ENCODE data around the gene MMP25.
A peak's percentile ranks its signal among the peaks of the same experiment; 100 is the strongest.

MMP25 gene

DNA sequence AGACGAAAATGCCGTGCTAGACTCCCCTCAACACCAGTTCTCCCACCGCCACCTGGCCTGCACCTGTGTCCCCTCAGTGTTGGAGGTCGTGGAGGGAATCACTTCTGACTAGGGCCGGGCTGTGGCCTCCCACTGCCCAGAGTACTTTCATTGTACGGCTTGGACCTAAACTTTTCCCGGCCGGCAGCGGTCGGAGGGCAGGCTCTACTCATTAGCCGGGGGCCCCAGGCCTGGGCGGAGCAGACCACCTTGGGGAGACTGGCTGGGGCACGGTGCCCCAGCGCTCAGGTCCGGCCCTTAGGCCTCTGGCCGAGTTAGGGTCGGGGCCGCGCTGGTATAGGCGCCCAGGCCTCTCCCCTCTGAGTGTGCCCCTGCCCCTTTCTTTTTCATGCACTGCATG, 29.0 kb upstream of the MMP25 start:
- DNase-seq: no peak

DNA sequence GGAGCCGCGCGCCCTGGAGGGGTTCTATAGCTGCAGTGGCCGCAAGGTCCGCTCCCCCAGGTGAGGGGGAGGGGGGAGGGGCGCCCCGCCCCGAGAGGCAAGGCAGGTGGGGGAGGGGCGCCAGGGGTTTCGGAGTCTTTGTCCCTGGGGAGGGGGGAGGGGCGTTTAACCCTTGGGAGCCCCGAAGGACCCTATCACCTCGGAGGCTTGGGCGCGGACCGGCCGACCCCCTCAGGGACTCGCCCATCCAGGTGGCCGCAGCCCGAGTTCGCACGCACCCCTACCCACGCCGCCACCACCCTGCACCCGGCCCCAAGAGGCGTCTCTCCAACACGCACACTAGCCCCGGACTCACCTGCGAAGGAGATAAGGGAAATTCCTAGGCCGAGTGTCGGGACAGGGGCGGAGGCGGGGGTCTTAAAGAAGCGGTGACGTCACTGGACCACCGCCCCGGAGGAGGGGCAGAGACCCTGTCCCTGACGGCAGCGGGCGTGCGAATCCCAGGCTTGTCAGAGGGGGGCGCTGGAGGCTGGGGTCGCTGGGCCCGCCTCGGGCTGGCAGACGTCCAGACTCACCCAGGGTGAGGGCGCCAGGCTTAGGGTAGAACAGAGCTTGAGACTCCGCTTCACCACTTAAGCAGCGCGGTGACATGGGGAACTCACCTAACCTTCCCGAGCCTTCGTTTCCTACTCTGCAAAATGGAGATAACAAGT, 28.4 kb upstream of the MMP25 start, which contains the start of gene CLDN6:
CLDN6 (minus strand) TSS at position 390 of the 713 bp plus-strand sequence. CDS start 2,162 bp downstream, outside the sequence.
- no peak for DNase-seq

DNA sequence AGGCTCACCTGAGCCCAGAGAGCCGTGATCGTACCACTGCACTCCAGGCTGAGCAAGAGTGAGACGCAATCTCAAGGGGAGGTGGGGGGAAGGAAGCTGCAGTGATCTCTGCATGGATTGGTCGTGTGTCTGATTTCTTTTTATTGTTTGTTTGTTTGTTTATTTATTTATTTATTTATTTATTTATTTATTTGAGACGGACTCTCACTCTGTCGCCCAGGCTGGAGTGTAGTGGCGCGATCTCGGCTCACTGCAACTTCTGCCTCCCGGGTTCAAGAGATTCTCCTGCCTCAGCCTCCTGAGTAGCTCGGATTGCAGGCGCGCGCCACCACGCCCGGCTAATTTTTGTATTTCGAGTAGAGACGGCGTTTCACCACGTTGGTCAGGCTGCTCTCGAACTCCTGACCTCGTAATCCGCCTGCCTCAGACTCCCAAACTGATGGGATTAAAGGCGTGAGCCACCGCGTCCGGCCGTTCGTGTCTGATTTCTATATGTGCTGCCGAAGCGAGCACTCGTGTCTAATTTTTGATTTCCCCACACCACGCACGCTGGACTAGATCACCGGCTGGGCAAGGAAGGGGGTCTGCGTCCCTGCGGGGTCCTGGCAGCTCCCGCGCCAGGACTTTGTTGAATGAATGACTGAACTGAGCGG, 26.6 kb upstream of the MMP25 start:
- no peak for DNase-seq

DNA sequence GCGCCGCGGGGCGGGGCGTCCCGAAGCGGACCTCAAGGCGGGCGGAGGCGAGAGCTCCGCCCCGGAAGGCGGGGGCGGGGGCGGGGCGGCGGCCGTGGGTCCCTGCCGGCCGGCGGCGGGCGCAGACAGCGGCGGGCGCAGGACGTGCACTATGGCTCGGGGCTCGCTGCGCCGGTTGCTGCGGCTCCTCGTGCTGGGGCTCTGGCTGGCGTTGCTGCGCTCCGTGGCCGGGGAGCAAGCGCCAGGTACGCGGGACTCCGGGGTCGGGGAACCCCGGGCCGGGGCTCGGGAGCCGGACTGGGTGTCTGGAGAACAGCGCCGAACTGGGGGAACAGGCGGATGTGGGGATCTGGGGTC, 26.1 kb upstream of the MMP25 start, which contains the start of gene TNFRSF12A:
TNFRSF12A (plus strand) TSS at position 122 of the 357 bp plus-strand sequence; CDS start at position 152, 30 bp downstream.
- no peak for DNase-seq

DNA sequence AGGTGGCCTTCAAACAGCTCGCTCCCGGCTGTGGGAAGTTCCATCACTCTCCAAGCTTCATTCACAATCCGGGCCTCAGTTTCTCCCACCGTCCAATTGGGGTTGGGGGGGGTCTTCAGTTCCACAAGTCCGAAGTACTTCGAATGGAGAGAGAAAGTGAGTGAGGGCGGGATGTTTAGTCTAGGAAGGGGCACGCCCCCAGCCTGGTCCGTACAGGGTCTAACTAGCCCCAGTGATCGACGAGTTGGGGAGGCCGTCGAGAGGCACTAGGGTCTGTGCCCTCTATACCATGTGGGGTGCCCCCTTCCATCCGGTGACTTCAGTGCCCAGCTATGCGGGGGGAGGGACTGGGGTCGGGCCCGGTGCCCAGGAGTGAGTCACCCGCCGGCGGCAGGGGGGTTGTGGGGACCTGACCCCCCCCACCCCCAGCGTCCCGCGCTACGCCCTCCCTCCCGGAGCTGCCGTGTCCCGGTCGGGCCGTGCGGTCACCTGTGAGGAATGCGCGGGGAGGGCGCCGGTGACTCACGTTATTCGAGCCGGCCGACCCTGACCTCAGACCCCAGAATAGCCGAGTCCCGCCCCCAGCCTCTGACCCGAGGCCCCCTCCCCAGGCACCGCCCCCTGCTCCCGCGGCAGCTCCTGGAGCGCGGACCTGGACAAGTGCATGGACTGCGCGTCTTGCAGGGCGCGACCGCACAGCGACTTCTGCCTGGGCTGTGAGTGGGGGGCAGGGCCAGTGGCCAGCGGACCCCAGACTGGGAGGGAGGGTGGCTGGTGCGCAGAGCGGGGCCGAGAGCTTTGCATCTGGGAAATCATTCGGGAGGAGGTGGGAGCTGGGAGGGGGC, 25.5 kb upstream of the MMP25 start:
- DNase-seq: no peak

DNA sequence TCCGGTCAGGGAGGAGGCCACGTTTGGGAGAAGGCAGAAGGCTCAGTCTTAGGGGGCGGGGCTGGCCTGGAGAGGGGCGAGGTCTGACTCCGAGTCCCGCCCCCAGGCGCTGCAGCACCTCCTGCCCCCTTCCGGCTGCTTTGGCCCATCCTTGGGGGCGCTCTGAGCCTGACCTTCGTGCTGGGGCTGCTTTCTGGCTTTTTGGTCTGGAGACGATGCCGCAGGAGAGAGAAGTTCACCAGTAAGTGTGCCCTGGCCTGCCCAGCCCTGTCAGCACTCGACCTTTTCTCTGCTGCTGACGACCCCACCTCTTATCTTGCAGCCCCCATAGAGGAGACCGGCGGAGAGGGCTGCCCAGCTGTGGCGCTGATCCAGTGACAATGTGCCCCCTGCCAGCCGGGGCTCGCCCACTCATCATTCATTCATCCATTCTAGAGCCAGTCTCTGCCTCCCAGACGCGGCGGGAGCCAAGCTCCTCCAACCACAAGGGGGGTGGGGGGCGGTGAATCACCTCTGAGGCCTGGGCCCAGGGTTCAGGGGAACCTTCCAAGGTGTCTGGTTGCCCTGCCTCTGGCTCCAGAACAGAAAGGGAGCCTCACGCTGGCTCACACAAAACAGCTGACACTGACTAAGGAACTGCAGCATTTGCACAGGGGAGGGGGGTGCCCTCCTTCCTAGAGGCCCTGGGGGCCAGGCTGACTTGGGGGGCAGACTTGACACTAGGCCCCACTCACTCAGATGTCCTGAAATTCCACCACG, 24.7 kb upstream of the MMP25 start:
- peak; percentile 14 for DNase-seq

DNA sequence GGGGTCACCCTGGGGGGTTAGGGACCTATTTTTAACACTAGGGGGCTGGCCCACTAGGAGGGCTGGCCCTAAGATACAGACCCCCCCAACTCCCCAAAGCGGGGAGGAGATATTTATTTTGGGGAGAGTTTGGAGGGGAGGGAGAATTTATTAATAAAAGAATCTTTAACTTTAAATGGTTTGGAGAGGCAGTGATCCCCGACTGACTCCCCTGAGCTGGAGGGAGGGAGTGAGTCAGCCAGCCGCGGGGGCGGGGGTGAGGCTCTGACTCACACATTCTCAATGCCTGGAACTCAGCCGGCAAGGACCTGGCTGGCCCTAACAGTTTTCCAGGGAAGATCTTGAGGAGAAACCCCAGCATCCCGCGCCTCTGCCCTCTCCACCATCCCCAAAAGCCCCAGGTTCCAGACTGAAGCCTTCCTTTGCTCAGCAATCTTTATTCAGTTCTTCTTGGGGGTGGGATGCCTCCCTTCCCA, 24.1 kb upstream of the MMP25 start:
- no peak for DNase-seq

DNA sequence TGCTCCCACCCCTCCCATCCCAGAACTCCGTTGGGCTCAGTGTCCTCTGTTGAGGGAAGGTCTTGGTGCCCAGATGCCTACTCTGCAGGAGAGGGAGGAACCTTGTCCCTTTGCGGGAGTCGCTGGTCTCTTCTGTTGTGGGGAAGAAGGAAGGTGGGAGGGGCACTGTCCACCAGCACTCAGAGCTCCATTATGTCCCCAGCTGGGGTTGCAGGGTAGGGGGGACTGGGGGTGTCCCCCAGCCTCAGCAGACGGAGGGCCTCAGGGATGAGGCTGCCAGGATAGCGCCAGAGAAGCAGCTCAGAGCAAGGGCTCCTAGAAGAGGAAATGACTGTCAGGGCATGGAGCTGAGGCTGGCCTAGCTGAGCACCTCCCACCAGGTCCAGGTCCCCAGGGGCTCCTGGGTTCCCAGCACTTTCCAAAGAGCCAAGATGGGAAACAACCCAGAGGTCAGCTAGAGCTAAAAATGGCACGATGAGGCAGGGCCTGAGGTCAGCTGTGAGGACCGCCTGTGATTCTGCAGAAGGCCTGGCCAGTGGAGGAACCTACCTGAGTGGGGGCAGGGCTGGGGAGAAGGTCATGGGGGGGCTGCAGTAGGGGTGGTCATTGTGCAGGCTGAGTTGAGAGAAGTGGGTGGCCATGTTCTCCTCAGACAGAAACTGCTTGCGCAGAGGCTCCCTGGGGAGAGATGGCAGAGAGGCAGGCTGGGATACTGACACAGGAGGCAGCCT, 23.5 kb upstream of the MMP25 start:
- no peak for DNase-seq

DNA sequence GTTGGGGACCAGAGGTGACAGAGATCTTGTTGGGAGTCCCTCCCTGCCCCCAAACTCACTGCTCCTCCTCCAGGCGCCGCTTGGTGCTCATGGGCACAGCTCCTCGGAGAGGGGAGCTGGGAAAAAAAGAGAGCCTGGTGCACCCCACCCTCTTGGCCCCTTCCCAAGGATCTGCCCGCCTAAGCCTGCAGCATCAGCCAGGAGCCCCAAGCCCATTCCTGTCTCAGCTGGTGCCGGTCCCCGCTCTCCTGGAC, 23.0 kb upstream of the MMP25 start:
- DNase-seq: no peak

DNA sequence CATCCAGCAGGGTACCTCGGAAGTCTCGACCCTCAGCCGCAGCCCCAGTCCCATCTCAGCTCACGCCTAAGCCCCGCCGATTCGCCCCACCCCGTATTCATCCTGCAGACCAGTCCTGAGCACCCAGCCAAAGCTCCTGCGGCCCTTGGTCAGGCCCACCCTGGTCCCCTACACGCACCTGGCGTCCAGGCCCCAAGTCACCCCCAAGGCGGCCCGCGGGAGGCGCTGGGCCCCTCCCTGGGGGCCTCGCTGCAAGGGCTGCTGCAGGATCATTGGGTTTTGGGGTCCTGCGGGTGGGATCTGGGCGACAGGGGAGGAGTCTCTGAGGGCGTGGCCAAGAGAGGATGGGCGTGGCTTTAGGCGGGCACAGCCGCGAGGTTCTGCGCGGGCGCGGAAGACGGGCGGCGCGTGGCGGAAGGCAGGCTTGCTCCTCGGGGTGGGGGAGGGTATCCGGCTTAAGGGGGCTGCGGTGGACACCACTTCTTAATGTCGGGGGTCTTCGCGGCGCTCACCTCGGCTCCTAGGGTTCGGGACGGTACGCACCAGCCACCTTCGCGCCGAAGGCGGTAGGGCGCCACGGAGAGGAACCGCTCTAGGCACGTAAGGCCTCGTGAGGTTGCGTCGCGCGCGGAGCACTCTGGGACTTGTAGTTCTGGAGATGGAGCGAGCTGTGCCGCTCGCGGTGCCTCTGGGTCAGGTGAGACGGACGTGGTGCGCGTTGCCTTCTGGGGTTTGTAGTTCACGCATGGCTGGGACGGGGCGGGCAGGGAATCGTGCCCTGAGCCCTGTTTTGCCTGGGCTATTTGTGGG, 22.5 kb upstream of the MMP25 start, which contains the start of the genes HCFC1R1 and THOC6:
HCFC1R1 (minus strand) TSS at position 274 of the 810 bp plus-strand sequence; CDS start at position 273, 1 bp downstream.
THOC6 (plus strand) TSS at position 367 of the 810 bp plus-strand sequence; CDS start at position 659, 292 bp downstream.
- peak; percentile 74 for DNase-seq

DNA sequence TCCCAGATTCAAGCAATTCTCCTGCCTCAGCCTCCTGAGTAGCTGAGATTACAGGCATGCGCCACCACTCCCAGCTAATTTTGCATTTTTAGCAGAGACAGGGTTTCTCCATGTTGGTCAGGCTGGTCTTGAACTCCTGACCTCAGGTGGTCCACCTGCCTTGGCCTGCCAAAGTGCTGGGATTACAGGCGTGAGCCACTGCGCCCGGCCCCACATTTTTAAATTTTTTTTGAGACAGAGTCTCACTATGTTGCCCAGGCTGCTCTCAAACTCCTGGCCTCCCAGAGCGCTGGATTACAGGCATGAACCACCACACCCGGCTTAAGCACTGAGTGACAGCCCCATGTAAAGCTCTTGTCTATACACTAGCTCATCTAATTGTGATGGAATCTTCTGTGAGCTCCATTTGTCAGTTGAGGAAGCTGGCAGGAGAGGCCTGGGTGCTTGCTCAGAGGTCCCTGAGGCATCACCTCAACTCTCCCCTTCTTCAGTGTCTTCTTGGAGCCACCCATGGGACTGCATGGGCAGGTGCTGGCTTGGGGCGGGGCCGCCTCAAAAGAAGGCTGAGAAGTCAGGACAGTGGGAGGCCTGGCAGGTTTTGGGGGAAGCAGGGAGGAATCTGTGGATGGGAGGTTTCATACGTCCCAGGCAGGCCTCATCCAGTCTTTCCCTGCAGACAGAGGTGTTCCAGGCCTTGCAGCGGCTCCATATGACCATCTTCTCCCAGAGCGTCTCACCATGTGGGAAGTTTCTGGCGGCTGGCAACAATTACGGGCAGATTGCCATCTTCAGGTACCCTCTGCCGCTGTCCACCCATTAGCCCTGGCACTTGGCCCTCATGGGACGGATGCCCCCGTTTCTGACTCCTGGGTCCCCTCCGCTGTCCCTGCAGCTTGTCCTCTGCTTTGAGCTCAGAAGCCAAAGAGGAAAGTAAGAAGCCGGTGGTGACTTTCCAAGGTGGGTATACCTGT, 21.0 kb upstream of the MMP25 start:
- DNase-seq: no peak

DNA sequence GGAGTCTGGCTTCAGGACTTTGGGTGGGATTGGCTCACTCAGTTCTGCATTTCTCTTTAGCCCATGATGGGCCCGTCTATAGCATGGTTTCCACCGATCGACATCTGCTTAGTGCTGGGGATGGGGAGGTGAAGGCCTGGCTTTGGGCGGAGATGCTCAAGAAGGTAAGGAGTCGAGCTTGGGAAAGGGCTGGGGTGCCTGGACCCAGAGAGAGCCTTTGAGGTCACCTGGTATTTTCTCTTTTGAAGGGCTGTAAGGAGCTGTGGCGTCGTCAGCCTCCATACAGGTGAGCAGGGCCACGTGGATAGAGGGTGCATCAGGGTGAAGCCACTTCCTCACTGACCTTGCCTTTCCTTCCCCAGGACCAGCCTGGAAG, 20.4 kb upstream of the MMP25 start:
- DNase-seq: no peak

DNA sequence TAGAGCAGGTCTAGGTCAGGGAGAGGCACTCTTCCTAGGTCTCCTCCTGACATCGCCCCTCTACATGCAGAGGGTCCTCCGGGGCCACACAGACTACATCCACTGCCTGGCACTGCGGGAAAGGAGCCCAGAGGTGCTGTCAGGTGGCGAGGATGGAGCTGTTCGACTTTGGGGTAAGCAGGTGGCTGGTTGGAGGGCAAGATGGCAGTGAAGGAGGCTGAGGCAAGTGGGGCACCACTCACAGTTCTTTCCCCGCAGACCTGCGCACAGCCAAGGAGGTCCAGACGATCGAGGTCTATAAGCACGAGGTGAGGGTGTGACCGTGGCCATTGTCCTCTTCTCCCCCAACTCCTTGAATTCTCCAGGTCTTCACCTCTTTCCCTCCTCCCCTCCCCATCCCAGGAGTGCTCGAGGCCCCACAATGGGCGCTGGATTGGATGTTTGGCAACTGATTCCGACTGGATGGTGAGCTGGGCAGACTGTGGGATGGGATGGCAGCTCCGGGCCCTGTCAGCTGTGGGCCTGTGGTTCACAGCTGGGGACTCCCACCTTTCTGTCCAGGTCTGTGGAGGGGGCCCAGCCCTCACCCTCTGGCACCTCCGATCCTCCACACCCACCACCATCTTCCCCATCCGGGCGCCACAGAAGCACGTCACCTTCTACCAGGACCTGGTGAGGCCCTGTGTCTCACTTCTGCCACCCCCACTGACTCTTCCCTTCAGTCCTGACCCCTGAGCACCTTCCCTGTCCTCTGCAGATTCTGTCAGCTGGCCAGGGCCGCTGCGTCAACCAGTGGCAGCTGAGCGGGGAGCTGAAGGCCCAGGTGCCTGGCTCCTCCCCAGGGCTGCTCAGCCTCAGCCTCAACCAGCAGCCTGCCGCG, 19.5 kb upstream of the MMP25 start:
- DNase-seq: no peak

DNA sequence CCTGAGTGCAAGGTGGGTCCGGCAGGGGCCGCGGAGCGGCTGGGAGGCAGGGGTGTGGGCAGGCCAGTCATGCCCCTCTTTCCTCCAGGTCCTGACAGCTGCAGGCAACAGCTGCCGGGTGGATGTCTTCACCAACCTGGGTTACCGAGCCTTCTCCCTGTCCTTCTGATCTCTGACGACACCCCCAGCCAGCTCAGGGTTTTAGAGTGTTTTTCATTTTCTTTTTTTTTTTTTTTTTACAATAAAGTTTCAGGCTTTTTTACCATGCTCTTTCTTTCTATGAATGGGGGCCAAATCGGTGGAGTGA, 18.9 kb upstream of the MMP25 start:
- DNase-seq: no peak

DNA sequence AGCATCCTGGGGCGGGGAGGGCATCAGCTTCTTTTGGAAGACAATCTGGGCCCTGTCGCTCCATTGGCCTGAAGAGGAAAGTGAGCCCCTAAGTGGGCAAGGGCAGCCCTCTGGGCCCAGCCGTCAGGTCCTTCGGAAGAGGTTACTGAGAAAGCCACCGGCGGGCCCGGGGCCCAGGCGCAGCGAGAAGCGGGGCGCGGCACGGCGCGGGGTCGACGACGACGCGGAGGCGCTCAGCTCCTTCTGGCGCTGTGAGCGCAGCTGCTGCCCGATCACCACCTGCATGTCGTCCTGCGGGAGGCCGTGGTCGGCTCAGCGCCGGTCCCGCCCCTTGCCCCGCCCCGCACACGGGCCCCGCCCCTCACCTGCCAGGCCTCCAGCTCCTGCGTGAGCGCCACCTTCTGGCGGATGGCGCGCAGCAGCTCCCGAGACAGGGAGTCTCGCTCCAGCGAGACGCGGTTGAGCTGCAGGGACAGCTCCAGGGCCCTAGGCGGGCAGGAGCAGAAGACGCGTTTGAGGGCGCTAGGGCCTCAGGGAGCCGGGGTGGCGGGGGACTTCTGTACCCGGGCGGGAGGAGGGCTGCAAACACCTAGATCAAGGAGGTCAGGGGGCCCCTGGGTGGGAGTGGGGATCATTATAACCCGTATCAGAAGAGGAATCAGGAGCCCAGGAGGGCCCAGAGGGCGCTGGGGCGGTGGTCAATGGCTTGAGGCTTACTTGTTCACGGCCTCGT, 18.2 kb upstream of the MMP25 start:
- peak; percentile 48 for DNase-seq

DNA sequence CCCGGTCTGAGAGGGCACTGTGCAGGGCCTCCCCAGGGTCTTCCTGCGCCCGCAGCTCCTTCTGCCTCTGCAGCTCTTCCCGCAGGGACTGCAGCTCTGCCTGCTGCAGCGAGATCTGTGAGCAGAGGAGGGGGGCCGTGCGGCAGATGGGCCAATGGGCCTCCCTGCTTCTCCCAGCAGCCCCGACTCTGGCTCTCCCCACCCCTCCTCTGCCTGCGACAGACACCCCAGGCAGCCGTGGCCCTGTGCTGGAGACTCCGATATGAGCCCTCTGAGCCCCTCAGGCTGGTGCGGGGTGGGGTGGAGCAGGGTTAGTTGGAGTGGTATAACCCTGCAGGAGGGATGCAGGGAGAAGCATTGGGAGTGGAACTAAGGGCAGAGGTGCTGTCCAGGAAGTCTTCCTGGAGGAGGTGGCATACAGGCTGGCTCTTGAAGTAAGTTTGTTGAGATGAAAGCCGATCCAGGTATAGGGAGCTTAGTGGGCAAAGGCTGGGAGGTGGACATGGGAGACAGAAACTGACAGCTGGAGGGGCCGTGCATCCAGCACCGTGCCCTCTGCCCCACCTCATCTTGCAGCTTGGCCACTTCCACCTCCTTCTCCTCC, 17.5 kb upstream of the MMP25 start:
- no peak for DNase-seq

DNA sequence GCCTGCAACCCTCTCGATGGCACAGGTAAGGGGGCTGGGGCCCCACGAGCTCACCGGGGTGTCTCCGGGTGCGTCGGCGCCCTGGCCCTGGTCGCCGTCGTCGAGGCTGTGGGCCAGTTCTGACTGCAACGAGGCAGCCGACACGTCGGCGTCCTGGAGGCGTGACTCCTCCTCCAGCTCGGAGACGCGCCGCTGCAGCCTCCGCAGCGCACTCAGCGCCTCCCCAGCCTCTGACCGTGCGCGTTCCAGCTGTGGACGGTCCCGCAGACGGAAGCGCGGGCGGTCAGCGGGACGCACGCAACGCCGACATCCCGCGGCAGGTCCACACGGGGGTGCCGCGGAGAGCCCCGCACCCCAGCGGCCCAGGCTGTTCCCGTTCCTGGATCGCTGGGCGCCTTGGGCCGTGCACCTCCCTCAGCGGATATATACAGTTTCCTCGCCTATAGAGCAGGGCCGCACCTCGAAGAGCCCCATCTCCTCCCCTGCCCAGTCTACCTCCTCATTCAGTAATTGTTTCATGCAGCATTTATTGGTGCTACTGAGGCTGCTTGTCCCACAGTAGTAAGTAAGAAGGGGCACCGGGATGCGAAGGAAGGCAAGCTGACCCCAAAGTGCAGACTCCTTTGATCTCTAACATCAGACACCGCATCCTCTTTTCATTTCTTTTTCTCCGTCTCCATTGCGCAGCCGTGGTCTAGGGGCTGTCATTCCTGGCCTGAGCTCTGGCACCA, 16.7 kb upstream of the MMP25 start:
- no peak for DNase-seq

Data from NCI-H748 treated with DMSO at 0.1 percent for 48 hours (cell line).